Mesendoderm (in vitro differentiated cells): Measurements from ENCODE around the gene APBB2.
A peak's percentile ranks its signal among the peaks of the same experiment; 100 is the strongest.

Source experiments
- DNase-seq: peaks from one replicate; pipeline ENCODE4 v3.0.0; 2013
- H2AK5ac ChIP-seq: 2 replicates; pipeline ENCODE4 v1.6.1; 2013; ENCODE audit warnings: low read length, inconsistent platforms
- H2BK120ac ChIP-seq: 2 replicates; pipeline ENCODE4 v1.6.1; 2013; ENCODE audit warnings: low read depth, mild to moderate bottlenecking, low read length, moderate library complexity, mixed read lengths
- H2BK15ac ChIP-seq: replicated peaks from 2 replicates; pipeline ENCODE4 v1.6.1; 2013; ENCODE audit warnings: low read depth, mild to moderate bottlenecking, moderate library complexity
- H2BK5ac ChIP-seq: 2 replicates; pipeline ENCODE4 v1.6.1; 2013; ENCODE audit warnings: low read length, inconsistent platforms
- H3K18ac ChIP-seq: 2 replicates; pipeline ENCODE4 v1.6.1; 2013; ENCODE audit warnings: mild to moderate bottlenecking, low read length, mixed read lengths
- H3K23ac ChIP-seq: one replicate; pipeline ENCODE4 v1.6.1; 2013; ENCODE audit warnings: low read length
- H3K27ac ChIP-seq: 2 replicates; pipeline ENCODE4 v1.5.1; 2013; ENCODE audit warnings: low read depth, mild to moderate bottlenecking, inconsistent platforms, low read length, moderate library complexity
- H3K27me3 ChIP-seq: 2 replicates; pipeline ENCODE4 v1.6.1; 2013; ENCODE audit warnings: low read length, control low read depth, mild to moderate bottlenecking, inconsistent platforms; ENCODE audit not compliant: insufficient read depth, poor library complexity
- H3K36me3 ChIP-seq: 2 replicates; pipeline ENCODE4 v1.6.1; 2013; ENCODE audit warnings: low read length, inconsistent platforms; ENCODE audit not compliant: control insufficient read depth, insufficient read depth
- H3K4ac ChIP-seq: one replicate; pipeline ENCODE4 v1.6.1; 2013; ENCODE audit warnings: low read depth, mild to moderate bottlenecking, low read length, moderate library complexity
- H3K4me1 ChIP-seq: 2 replicates; pipeline ENCODE4 v1.6.1; 2013; ENCODE audit warnings: low read depth, low read length, inconsistent platforms; ENCODE audit not compliant: control insufficient read depth
- H3K4me2 ChIP-seq: 2 replicates; pipeline ENCODE4 v1.6.1; 2013; ENCODE audit warnings: low read length
- H3K4me3 ChIP-seq: 2 replicates; pipeline ENCODE4 v1.5.1; 2013; ENCODE audit warnings: mild to moderate bottlenecking, low read length
- H3K56ac ChIP-seq: one replicate; pipeline ENCODE4 v1.6.1; 2013; ENCODE audit warnings: low read length
- H3K79me1 ChIP-seq: 2 replicates; pipeline ENCODE4 v1.6.1; 2013; ENCODE audit warnings: low read length, inconsistent platforms
- H3K79me2 ChIP-seq: 2 replicates; pipeline ENCODE4 v1.6.1; 2013; ENCODE audit warnings: mild to moderate bottlenecking, low read length; ENCODE audit not compliant: control insufficient read depth, insufficient read depth
- H3K9ac ChIP-seq: 2 replicates; pipeline ENCODE4 v1.6.1; 2013; ENCODE audit warnings: low read length, inconsistent platforms
- H4K5ac ChIP-seq: one replicate; pipeline ENCODE4 v1.6.1; 2013; ENCODE audit warnings: low read length
- H4K8ac ChIP-seq: one replicate; pipeline ENCODE4 v1.6.1; 2013; ENCODE audit warnings: low read depth, mild to moderate bottlenecking, control low read depth, low read length, moderate library complexity
- WGBS: extraction: QIAGEN DNeasy Blood & Tissue Kit; methylation state at CpG from one replicate; pipeline ENCODE4 v1.1.7; 2013; ENCODE audit warnings: low lambda C conversion rate, missing lambda C conversion rate; ENCODE audit not compliant: insufficient coverage; ENCODE audit errors: extremely low coverage; 5-methylcytosine and 5-hydroxymethylcytosine counted together

APBB2 gene

GRCh38 chr4:40888933-40889332 is 325.4 kb downstream of the APBB2 start:
- H3K23ac ChIP-seq, result no peak overlapping the region
- no peak for DNase-seq
- H2BK15ac ChIP-seq, result no peak overlapping the region
- no peak overlapping the region for H4K8ac ChIP-seq
- H3K9ac ChIP-seq, result no peak overlapping the region
- H2AK5ac ChIP-seq, result no peak overlapping the region
- no peak overlapping the region for H2BK5ac ChIP-seq
- no peak overlapping the region for H3K18ac ChIP-seq
- H3K4me2 ChIP-seq, result no peak overlapping the region
- H3K36me3 ChIP-seq, result no peaks in the 10 kb centered on the region
- no CpG with 5 or more reads among the region's 5 CpGs for WGBS
- no peaks in the 10 kb centered on the region for H3K79me1 ChIP-seq
- H3K27me3 ChIP-seq, result no peaks in the 10 kb centered on the region
- no peak overlapping the region for H3K4me3 ChIP-seq
- no peaks in the 10 kb centered on the region for H3K79me2 ChIP-seq
- no peak overlapping the region for H3K56ac ChIP-seq
- H3K4me1 ChIP-seq, result no peaks in the 10 kb centered on the region
- H2BK120ac ChIP-seq, result no peak overlapping the region
- no peak overlapping the region for H4K5ac ChIP-seq
- no peak overlapping the region for H3K27ac ChIP-seq
- no peak overlapping the region for H3K4ac ChIP-seq

- Histone ChIP-seq H2BK15ac (no peak overlapping the region), H4K8ac (no peak overlapping the region), H3K18ac (no peak overlapping the region), H3K4me2 (no peak overlapping the region), H2BK5ac (no peak overlapping the region), H3K4me1 (no peaks in the 10 kb centered on the region), H2BK120ac (no peak overlapping the region), H3K36me3 (no peaks in the 10 kb centered on the region), H3K4me3 (no peak overlapping the region), H3K4ac (no peak overlapping the region), H3K79me2 (no peaks in the 10 kb centered on the region), H3K27me3 (no peaks in the 10 kb centered on the region), H3K27ac (no peak overlapping the region), H3K56ac (no peak overlapping the region), H3K9ac (no peak overlapping the region), H3K23ac (no peak overlapping the region), H3K79me1 (no peaks in the 10 kb centered on the region), H4K5ac (no peak overlapping the region), H2AK5ac (no peak overlapping the region)
- no CpG with 5 or more reads among the region's 10 CpGs for WGBS
- DNase-seq, result no peak
These were observed 326.6 kb downstream of the APBB2 start for GRCh38 chr4:40887764-40888131.

GRCh38 chr4:40886931-40887763 is 327.2 kb downstream of the APBB2 start:
- Histone ChIP-seq H3K18ac (no peak overlapping the region), H3K79me1 (no peaks in the 10 kb centered on the region), H2BK5ac (no peak overlapping the region), H3K79me2 (no peaks in the 10 kb centered on the region), H3K27ac (no peak overlapping the region), H3K36me3 (no peaks in the 10 kb centered on the region), H2BK120ac (no peak overlapping the region), H4K8ac (no peak overlapping the region), H3K23ac (no peak overlapping the region), H3K56ac (no peak overlapping the region), H3K9ac (no peak overlapping the region), H2BK15ac (no peak overlapping the region), H3K4ac (no peak overlapping the region), H3K4me2 (no peak overlapping the region), H2AK5ac (no peak overlapping the region), H4K5ac (no peak overlapping the region), H3K27me3 (no peaks in the 10 kb centered on the region), H3K4me3 (no peak overlapping the region), H3K4me1 (no peaks in the 10 kb centered on the region)
- no CpG with 5 or more reads among the region's 7 CpGs for WGBS
- DNase-seq, result no peak

DNA sequence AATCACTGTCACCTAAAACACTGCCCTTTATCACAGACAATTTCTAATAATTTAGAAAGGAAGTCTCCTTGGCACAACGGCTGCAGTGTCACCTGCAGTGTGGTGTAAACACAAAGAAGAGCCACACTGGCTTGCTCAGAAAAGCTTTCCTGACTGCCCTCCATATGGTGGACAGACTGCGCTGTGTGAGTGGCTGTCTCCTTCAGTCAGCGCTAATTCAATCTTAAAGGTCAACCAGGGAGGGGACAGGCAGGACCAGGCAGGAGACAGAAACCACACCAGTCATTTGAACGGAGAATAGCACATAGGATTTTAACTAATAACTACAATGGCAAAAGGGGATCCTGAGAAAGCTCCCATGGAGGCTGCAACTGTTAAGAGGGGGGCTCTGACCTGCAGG is 332.5 kb downstream of the APBB2 start:
- Histone ChIP-seq H2AK5ac (no peak overlapping the region), H3K4me2 (no peak overlapping the region), H3K18ac (no peak overlapping the region), H3K27ac (no peak overlapping the region), H3K79me2 (no peaks in the 10 kb centered on the region), H3K56ac (no peak overlapping the region), H3K4ac (no peak overlapping the region), H4K5ac (no peak overlapping the region), H3K9ac (no peak overlapping the region), H3K23ac (no peak overlapping the region), H4K8ac (no peak overlapping the region), H3K27me3 (no peaks in the 10 kb centered on the region), H2BK120ac (no peak overlapping the region), H2BK15ac (no peak overlapping the region), H2BK5ac (no peak overlapping the region), H3K79me1 (no peaks in the 10 kb centered on the region), H3K4me1 (peaks cover 2% of the 10 kb centered on the region), H3K4me3 (no peak overlapping the region), H3K36me3 (no peaks in the 10 kb centered on the region)
- no peak for DNase-seq
- no CpG with 5 or more reads among the region's 4 CpGs for WGBS

GRCh38 chr4:40881096-40881495 is 333.2 kb downstream of the APBB2 start:
- H3K4me1 ChIP-seq, result peaks cover 2% of the 10 kb centered on the region
- H3K18ac ChIP-seq, result no peak overlapping the region
- H3K27me3 ChIP-seq, result no peaks in the 10 kb centered on the region
- H3K36me3 ChIP-seq, result no peaks in the 10 kb centered on the region
- no peak overlapping the region for H3K27ac ChIP-seq
- no peak overlapping the region for H2BK120ac ChIP-seq
- H3K4ac ChIP-seq, result no peak overlapping the region
- no peak overlapping the region for H4K5ac ChIP-seq
- no peak overlapping the region for H3K56ac ChIP-seq
- no peak overlapping the region for H3K9ac ChIP-seq
- no peak overlapping the region for H3K4me3 ChIP-seq
- H3K79me2 ChIP-seq, result no peaks in the 10 kb centered on the region
- peak; percentile 66 for DNase-seq
- WGBS, result no CpG with 5 or more reads among the region's 2 CpGs
- no peak overlapping the region for H2BK15ac ChIP-seq
- no peaks in the 10 kb centered on the region for H3K79me1 ChIP-seq
- no peak overlapping the region for H3K4me2 ChIP-seq
- H4K8ac ChIP-seq, result no peak overlapping the region
- no peak overlapping the region for H3K23ac ChIP-seq
- H2BK5ac ChIP-seq, result no peak overlapping the region
- no peak overlapping the region for H2AK5ac ChIP-seq

DNA sequence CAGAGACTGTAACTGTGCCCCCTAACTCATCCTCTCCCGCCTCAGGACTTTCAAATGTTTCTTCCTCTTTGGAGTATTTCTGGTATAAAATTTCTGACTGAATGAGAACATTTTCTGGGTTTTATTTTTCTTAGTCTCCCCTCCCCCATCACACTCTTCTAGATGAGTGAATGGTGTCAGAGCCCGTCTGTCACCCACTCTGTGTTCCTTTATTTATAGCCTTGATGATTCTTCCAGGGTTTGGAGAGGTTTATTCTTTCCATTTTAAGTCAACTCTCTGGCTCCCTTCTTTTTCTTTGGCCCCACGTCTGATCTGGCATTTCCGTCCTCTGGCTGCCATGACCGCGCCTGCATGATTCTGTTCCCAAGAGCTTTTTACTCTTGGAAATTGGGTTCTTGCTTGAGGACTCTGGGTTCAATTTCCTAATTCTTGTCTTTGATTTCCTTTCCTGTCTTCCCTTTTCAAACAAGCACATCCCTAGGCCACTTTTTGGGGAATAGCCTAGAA is 335.7 kb downstream of the APBB2 start:
- H4K5ac ChIP-seq, result no peak overlapping the region
- no peak overlapping the region for H4K8ac ChIP-seq
- H2BK5ac ChIP-seq, result no peak overlapping the region
- H2BK120ac ChIP-seq, result no peak overlapping the region
- H3K36me3 ChIP-seq, result no peaks in the 10 kb centered on the region
- no peak overlapping the region for H3K4ac ChIP-seq
- no peak overlapping the region for H3K18ac ChIP-seq
- H3K79me2 ChIP-seq, result no peaks in the 10 kb centered on the region
- H3K79me1 ChIP-seq, result no peaks in the 10 kb centered on the region
- peaks cover 8% of the 10 kb centered on the region for H3K4me1 ChIP-seq
- no peak overlapping the region for H3K9ac ChIP-seq
- no peak overlapping the region for H2AK5ac ChIP-seq
- peak overlapping the region; percentile 51 for H3K23ac ChIP-seq
- H3K27me3 ChIP-seq, result no peaks in the 10 kb centered on the region
- no peak overlapping the region for H3K27ac ChIP-seq
- no peak overlapping the region for H3K4me2 ChIP-seq
- no peak overlapping the region for H2BK15ac ChIP-seq
- H3K4me3 ChIP-seq, result no peak overlapping the region
- H3K56ac ChIP-seq, result no peak overlapping the region
- no peak for DNase-seq
- WGBS, result no CpG with 5 or more reads among the region's 6 CpGs
